ENCODE measurements around the gene CYP11A1. TPM values are rescaled to one million over a fixed set of nuclear protein-coding genes. Genes with fewer than 3 reads are reported as not detected.

Gene CYP11A1
- total RNA-seq, 2 donors from 2014 or later: not detected

DNA sequence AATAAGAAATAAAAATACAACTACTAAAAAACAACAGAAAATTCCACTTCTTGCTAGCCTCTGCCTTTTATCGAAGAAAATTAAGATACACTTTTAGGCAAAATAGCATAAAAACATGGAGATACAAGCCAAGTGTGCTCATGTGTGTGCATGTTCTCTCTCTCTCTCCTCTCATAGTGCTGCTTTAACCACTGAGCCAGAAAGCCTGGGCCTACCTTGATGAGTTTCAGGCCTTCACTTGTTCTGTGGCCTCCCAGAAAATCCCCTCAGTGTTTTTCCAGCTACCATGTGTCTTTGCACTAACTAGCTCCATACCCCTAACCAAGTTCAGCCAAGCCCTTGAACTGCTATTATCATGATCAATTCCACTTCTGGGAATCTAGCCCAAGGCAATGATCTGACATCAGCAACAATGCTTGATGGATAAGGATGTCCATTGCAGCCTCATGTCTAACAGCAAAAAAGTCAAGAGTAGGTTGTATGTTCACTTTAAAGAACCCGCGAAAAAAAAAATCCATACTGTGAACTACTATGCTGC, 18.1 kb downstream of the CYP11A1 start:
- no peak overlapping the region for H3K4me3 ChIP-seq
- TF ChIP-seq, protein P1, sequence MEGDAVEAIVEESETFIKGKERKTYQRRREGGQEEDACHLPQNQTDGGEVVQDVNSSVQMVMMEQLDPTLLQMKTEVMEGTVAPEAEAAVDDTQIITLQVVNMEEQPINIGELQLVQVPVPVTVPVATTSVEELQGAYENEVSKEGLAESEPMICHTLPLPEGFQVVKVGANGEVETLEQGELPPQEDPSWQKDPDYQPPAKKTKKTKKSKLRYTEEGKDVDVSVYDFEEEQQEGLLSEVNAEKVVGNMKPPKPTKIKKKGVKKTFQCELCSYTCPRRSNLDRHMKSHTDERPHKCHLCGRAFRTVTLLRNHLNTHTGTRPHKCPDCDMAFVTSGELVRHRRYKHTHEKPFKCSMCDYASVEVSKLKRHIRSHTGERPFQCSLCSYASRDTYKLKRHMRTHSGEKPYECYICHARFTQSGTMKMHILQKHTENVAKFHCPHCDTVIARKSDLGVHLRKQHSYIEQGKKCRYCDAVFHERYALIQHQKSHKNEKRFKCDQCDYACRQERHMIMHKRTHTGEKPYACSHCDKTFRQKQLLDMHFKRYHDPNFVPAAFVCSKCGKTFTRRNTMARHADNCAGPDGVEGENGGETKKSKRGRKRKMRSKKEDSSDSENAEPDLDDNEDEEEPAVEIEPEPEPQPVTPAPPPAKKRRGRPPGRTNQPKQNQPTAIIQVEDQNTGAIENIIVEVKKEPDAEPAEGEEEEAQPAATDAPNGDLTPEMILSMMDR (IDR thresholded peaks at IDR 0.05): no peak
- ATAC-seq (ENCODE audit: insufficient number of reproducible peaks, low FRiP score, low read depth) (no peak), DNase-seq (ENCODE audit: low spot score) (no peak)
- H3K27ac ChIP-seq: no peak overlapping the region
- H3K4me1 ChIP-seq (ENCODE audit: control insufficient read depth in 1 of 2, low read depth in 2 of 2): no peaks in the 10 kb centered on the region
- H3K27me3 ChIP-seq (replicated peaks; ENCODE audit: insufficient read depth): no peaks in the 10 kb centered on the region
- no peaks in the 10 kb centered on the region for H3K9me3 ChIP-seq
- no peaks in the 10 kb centered on the region for H3K36me3 ChIP-seq

DNA sequence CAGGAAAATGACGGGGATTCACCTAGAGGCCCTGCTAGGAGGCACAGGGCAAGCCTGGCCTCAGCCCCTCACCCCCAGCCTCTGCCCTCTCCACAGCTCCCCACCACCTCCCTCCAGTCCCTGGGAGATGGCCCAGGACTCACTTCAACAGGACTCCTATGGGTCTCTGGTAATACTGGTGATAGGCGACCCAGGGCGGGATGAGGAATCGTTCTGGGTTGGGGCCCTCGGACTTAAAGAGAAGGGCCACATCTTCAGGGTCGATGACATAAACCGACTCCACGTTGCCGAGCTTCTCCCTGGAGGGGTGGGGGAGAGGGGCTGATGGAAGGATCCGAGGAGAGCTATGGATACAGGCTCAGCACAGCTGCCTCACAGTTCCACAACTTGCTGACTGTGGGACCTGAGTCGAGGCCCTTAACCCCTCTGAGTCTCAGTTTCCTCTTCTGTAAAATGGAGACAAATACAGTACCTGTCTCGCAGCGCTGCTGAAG, 19.6 kb downstream of the CYP11A1 start:
- Histone ChIP-seq H3K36me3 (no peaks in the 10 kb centered on the region), H3K27ac (no peak overlapping the region), H3K4me1 (ENCODE audit: control insufficient read depth in 1 of 2, low read depth in 2 of 2) (no peaks in the 10 kb centered on the region), H3K9me3 (no peaks in the 10 kb centered on the region), H3K27me3 (replicated peaks; ENCODE audit: insufficient read depth) (no peaks in the 10 kb centered on the region), H3K4me3 (no peak overlapping the region)
- TF ChIP-seq, protein P1 (IDR thresholded peaks at IDR 0.05): no peak
- no peak for DNase-seq (ENCODE audit: low spot score)
- ATAC-seq (ENCODE audit: insufficient number of reproducible peaks, low FRiP score, low read depth): no peak

DNA sequence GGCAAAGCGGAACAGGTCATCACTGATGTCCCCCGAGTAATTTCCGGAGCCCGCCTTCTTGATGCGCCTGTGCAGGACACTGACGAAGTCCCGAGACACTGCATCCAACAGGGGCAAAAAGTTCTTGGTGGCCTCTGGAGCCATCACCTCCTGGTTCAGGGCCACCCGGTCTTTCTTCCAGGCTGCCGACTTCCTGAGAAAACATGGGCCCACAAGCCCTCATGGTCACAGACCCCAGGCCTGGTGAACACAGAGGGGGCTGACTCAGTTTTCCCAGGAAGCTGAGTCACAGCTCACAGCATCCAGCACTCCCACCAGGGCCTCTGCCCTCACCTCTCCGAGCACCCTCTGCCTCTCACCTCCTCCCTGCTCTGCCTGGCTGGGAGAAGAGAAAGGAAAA, 22.4 kb downstream of the CYP11A1 start:
- TF ChIP-seq, protein P1 (IDR thresholded peaks at IDR 0.05): no peak
- Histone ChIP-seq H3K4me1 (ENCODE audit: control insufficient read depth in 1 of 2, low read depth in 2 of 2) (no peaks in the 10 kb centered on the region), H3K4me3 (no peak overlapping the region), H3K27ac (no peak overlapping the region), H3K36me3 (no peaks in the 10 kb centered on the region), H3K9me3 (no peaks in the 10 kb centered on the region), H3K27me3 (replicated peaks; ENCODE audit: insufficient read depth) (no peaks in the 10 kb centered on the region)
- no peak for ATAC-seq (ENCODE audit: insufficient number of reproducible peaks, low FRiP score, low read depth)
- DNase-seq (ENCODE audit: low spot score): no peak

DNA sequence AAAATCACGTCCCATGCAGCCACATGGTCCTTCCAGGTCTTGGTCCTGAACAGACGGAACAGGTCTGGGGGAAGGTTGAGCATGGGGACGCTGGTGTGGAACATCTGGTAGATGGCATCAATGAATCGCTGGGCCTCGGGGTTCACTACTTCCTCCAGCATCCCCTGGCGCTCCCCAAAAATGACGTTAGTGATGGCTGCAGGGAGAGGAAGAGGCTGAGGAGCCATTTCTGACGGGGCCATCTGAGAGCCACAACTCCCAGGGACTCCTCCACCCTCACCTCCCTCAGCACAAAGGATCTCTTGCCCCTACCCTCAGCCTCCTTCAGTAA, 23.7 kb downstream of the CYP11A1 start:
- Histone ChIP-seq H3K27ac (no peak overlapping the region), H3K4me3 (no peak overlapping the region), H3K9me3 (no peaks in the 10 kb centered on the region), H3K36me3 (no peaks in the 10 kb centered on the region), H3K4me1 (ENCODE audit: control insufficient read depth in 1 of 2, low read depth in 2 of 2) (no peaks in the 10 kb centered on the region), H3K27me3 (replicated peaks; ENCODE audit: insufficient read depth) (no peaks in the 10 kb centered on the region)
- no peak for ATAC-seq (ENCODE audit: insufficient number of reproducible peaks, low FRiP score, low read depth)
- DNase-seq (ENCODE audit: low spot score): no peak
- TF ChIP-seq, protein P1 (IDR thresholded peaks at IDR 0.05): no peak

DNA sequence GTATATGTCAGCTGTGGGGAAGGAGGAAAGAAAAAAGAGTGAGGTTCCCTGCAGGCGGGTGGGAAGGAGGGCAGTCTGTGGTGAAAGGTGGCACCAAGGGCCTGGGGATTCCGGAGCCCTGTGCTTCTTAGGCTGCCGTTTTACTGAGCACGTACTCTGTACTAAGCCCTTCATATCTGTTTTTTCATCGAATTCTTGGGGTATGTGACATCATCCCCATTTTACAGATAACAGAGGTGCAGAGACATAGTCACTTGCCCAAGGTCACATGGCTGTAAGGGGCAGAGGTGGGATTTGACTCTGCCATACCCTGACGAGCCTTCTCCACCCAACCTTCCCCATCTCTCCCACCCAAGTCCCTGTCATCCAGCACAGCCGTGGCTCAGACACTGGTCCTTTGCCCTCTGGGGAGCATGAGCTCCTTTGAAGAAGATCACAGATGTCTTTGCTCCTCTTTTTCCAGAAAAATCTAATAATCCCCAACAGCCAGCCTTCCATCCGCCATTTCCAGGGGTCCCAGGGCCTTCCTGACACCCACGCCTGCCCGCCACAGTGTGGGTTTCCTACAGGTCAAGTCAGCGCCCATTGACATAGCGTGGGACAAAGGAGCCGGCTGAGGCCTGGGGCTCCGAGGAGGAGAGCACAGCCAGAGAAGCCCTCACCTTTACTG, 24.2 kb downstream of the CYP11A1 start:
- Histone ChIP-seq H3K36me3 (no peaks in the 10 kb centered on the region), H3K9me3 (no peaks in the 10 kb centered on the region), H3K27ac (no peak overlapping the region), H3K4me1 (ENCODE audit: control insufficient read depth in 1 of 2, low read depth in 2 of 2) (no peaks in the 10 kb centered on the region), H3K4me3 (no peak overlapping the region), H3K27me3 (replicated peaks; ENCODE audit: insufficient read depth) (no peaks in the 10 kb centered on the region)
- DNase-seq (ENCODE audit: low spot score) (no peak), ATAC-seq (ENCODE audit: insufficient number of reproducible peaks, low FRiP score, low read depth) (no peak)
- TF ChIP-seq, protein P1 (IDR thresholded peaks at IDR 0.05): no peak
